NOMO-1 treated with dmso at 0.1 percent for 144 hours (cell line): ENCODE results near the gene TMEM45B.
"Not testable (repeated sequence)": the region's sequence is repeated elsewhere in the genome, so short reads cannot be mapped to it uniquely, and the experiment has no call there.

ENCODE experiments used
- DNase-seq: peaks from one replicate; lab custom pipeline; 2025; ENCODE audit not compliant: unreplicated experiment; lab: John Stamatoyannopoulos, UW

Gene TMEM45B

GRCh38 chr11:129804012-129804411, 11.6 kb upstream of the TMEM45B start:
- no peak for DNase-seq

- not testable (repeated sequence) for DNase-seq
These were observed 7.4 kb upstream of the TMEM45B start for GRCh38 chr11:129808241-129808640.

- DNase-seq = no peak
These were observed 2.3 kb upstream of the TMEM45B start for GRCh38 chr11:129813231-129813791.

- DNase-seq = no peak
These were observed 1.2 kb upstream of the TMEM45B start for GRCh38 chr11:129814244-129815014.

GRCh38 chr11:129817534-129818051, 1.9 kb downstream of the TMEM45B start:
- no peak for DNase-seq

GRCh38 chr11:129818236-129818635, 2.6 kb downstream of the TMEM45B start:
- not testable (repeated sequence) for DNase-seq

DNA sequence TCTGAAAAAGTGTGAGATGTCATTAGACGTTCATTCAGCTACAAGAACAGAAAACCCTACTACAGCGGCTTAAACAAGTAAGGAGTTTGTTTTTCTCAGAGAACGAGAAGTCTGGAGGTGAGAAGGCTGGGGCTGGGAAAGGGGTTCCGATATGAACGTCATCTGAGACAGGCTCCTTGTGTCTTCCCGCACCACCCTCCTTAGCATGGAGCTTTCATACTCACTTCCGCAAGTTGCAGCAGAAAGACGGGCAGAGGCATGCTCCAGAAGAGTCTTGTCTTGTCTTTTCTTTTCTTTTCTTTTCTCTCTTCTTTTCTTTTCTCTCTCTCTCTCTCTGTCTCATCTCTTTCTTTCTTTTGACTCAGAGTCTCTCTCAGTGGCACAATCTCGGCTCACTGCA, 3.6 kb downstream of the TMEM45B start:
- no peak for DNase-seq

DNA sequence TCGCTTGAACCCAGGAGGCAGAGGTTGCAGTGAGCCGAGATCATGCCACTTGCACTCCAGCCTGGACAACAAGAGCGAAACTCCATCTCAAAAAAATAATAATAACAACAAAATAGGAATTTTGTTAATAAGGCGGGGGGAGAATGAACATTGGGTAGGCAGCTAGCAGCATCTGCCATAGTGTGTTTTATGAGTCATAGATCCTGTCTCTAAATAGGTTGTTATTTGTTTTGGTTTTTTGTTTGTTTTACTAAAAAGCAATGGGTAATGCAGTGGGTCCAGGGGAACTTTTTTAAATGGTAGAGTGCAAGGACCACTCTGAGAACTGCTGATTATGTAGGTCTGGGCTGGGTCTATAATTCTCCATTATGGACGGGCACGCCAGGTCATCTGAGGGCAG, 4.6 kb downstream of the TMEM45B start:
- DNase-seq = not testable (repeated sequence)

GRCh38 chr11:129823281-129823680, 7.6 kb downstream of the TMEM45B start:
- not testable (repeated sequence) for DNase-seq

- DNase-seq = not testable (repeated sequence)
These were observed 8.2 kb downstream of the TMEM45B start for GRCh38 chr11:129823799-129824198.

- DNase-seq = peak; percentile 98
These were observed 9.7 kb downstream of the TMEM45B start for GRCh38 chr11:129825380-129825779.

- DNase-seq = no peak
These were observed 12.7 kb downstream of the TMEM45B start for GRCh38 chr11:129828301-129828836.

GRCh38 chr11:129829497-129829896, 13.8 kb downstream of the TMEM45B start:
- DNase-seq = not testable (repeated sequence)

- not testable (repeated sequence) for DNase-seq
These were observed 15.6 kb downstream of the TMEM45B start for GRCh38 chr11:129831227-129831626.

GRCh38 chr11:129833260-129833659, 17.6 kb downstream of the TMEM45B start:
- DNase-seq = not testable (repeated sequence)

DNA sequence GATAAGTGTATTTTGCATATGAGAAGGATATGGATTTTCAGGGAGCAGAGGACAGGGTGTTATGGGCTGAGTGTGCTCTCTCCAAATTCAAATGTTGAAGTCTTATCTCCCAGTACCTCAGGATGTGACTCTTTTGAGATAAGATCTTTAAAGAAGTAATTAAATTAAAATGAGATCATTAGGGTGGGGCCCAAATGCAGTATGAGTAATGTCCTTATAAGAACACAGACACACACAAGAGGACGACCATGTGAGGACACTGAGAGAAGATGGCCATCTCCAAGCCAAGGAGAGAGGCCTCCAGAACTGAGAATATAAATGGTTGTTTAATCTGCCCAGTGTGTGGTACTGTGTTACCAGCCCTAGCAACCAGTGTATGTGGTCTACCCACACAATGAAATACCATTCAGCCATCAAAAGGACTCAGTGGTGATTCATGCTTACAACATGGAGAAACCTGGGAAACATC, 20.8 kb downstream of the TMEM45B start:
- not testable (repeated sequence) for DNase-seq

GRCh38 chr11:129836979-129837378, 21.3 kb downstream of the TMEM45B start:
- no peak for DNase-seq

DNA sequence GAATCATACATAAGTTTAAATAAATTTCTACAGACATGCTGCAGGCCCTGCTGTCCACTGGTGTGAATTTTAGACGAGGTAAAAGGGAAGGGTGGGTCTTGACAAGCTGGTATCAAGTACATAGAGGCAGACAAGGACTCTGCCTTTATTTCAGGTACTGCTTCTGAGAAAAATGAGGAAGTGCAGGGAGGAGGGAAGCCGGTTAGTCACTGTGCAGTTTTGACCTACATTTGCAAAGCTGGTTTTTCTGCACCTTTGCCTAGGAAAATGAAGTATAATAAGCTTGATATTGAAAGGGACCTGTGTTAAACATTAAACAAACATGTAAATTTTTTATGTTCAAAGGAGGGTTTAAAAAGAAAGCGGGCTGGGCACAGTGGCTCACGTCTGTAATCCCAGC, 24.6 kb downstream of the TMEM45B start:
- no peak for DNase-seq

DNA sequence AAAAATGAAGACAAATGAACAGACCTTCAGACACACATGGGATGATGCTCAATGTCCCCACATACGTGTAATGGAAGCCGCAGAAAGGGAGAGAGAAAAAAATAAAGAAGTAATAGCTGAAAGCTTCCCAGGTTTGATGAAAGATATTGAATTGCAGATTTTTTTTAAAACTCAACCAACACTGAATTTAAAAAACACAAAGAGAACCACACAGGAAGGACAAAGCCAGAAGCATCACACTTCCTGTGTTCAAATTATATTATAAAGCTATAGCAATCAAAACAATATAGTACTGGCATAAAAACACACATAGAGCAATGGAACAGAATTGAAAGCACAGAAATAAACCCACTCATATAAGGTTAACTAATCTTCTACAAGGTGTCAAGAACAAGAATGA, 26.5 kb downstream of the TMEM45B start:
- no peak for DNase-seq

DNA sequence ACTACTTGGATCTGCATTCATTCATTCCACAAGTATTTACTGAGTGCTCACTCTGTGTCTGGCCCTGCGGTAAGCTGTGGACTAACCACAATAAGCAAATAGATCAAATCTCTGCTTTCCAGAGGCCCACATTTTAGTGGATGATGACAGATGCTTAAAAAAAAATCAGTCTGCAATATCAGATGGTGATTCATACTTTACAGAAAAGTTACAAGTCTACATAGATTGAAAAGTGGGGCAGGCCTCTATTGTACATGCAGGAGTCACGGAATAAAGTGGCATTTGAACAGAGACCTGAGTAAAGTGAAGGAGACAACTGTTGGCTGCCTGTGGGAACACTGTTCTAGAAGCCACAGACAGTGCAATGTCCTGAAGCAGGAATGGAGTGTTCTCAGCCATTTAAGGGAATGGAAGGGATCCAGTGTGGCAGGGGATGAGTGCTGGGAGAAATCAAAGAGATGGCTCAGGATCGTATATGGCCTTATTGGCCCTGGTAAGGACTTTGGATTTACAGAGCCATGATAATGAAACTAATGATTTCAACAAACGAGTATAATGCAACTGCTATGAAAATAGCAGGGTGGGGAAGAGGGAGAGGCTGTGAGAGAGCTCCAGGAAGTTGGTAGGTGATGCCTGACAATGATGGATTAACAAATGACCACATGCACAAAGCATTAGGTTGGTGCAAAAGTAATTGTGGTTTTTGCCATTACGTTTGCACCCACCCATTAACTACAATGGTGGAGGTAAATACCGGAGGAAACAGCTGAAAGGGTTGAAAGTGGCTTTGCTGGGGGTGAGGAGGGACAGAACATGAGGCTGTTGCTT, 31.1 kb downstream of the TMEM45B start:
- peak; percentile 59 for DNase-seq

DNA sequence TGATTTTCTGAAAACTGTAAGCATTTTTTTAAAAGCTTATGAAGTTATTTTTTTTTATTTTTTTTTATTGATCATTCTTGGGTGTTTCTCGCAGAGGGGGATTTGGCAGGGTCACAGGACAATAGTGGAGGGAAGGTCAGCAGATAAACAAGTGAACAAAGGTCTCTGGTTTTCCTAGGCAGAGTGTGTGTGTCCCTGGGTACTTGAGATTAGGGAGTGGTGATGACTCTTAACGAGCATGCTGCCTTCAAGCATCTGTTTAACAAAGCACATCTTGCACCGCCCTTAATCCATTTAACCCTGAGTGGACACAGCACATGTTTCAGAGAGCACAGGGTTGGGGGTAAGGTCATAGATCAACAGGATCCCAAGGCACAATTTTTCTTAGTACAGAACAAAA, 31.7 kb downstream of the TMEM45B start:
- DNase-seq = not testable (repeated sequence)
